ENCODE measurements around the gene SLC35F2.

GRCh38 chr11:107770551-107770951 is 88.0 kb downstream of the SLC35F2 start:
- TF ChIP-seq CTCF (IDR thresholded peaks at IDR 0.05) (no peak), POLR2AphosphoS5 (IDR thresholded peaks at IDR 0.05; ENCODE audit: low read depth, low read length) (no peak), PBX3 (IDR thresholded peaks at IDR 0.05) (no peak), YY1 (IDR thresholded peaks at IDR 0.05; ENCODE audit: low read depth) (no peak), RAD21 (IDR thresholded peaks at IDR 0.05; ENCODE audit: low read length) (no peak), EP300 (IDR thresholded peaks at IDR 0.05; ENCODE audit: borderline replicate concordance in 1 of 2, low read depth in 1 of 2, low read length in 1 of 2) (no peak), NRF1 (IDR thresholded peaks at IDR 0.05; ENCODE audit: low read depth, low read length) (no peak), REST (IDR thresholded peaks at IDR 0.05; ENCODE audit: low read depth, low read length) (no peak), ELF1 (IDR thresholded peaks at IDR 0.05) (no peak), SIN3A (IDR thresholded peaks at IDR 0.05; ENCODE audit: borderline replicate concordance, low read depth, low read length) (no peak), EZH2phosphoT487 (IDR thresholded peaks at IDR 0.05; ENCODE audit: borderline replicate concordance, low read depth) (no peak), TCF12 (IDR thresholded peaks at IDR 0.05) (no peak), FOSL2 (IDR thresholded peaks at IDR 0.05; ENCODE audit: borderline replicate concordance, low read depth) (no peak)
